Renal cortex interstitium (tissue), 11 donors: ENCODE data around the gene NUDT14. TPM values are rescaled to one million over a fixed set of nuclear protein-coding genes. Genes with fewer than 3 reads are reported as not detected.

Source experiments
- DNase-seq, 11 donors: peaks; one replicate each; pipeline ENCODE4 v3.0.0-alpha.2; 2013; ENCODE audit warnings: low read depth in 9 of 11, low spot score in 4 of 11; ENCODE audit errors: extremely low read depth in 1 of 11
- polyA plus RNA-seq, 3 donors: library from polyadenylated mRNA; unstranded; fragments of 120-200 nt; gene quantifications; one replicate each; pipeline ENCODE4 v1.2.1, GENCODE V29; 2013; ENCODE audit not compliant: insufficient read length in 3 of 3

Gene NUDT14
- polyA plus RNA-seq, 3 donors, result 21.5 to 39.6 (median 36.2) TPM

GRCh38 chr14:105144026-105144665, 37.0 kb downstream of the NUDT14 start:
- DNase-seq, result no peak

- no peak for DNase-seq
Measured at GRCh38 chr14:105143451-105144025, 37.6 kb downstream of the NUDT14 start.

- no peak for DNase-seq
Measured at GRCh38 chr14:105142651-105143450, 38.3 kb downstream of the NUDT14 start.

GRCh38 chr14:105141486-105142281, 39.4 kb downstream of the NUDT14 start:
- no peak for DNase-seq

- no peak for DNase-seq
Measured at GRCh38 chr14:105141026-105141425, 40.1 kb downstream of the NUDT14 start.

- no peak for DNase-seq
Measured at GRCh38 chr14:105140581-105140980, 40.5 kb downstream of the NUDT14 start.

GRCh38 chr14:105139831-105140239, 41.3 kb downstream of the NUDT14 start:
- no peak for DNase-seq

GRCh38 chr14:105139212-105139825, 41.8 kb downstream of the NUDT14 start:
- no peak for DNase-seq

GRCh38 chr14:105138551-105139111, 42.5 kb downstream of the NUDT14 start:
- DNase-seq, result no peak

- DNase-seq, result no peak
Measured at GRCh38 chr14:105138021-105138541, 43.0 kb downstream of the NUDT14 start.

GRCh38 chr14:105137481-105138020, 43.6 kb downstream of the NUDT14 start:
- no peak for DNase-seq

- DNase-seq, result no peak
Measured at GRCh38 chr14:105136401-105137322, 44.5 kb downstream of the NUDT14 start.

- DNase-seq, result no peak
Measured at GRCh38 chr14:105135700-105136395, 45.3 kb downstream of the NUDT14 start.

GRCh38 chr14:105132921-105133654, 48.0 kb downstream of the NUDT14 start:
- no peak for DNase-seq

GRCh38 chr14:105131241-105131640, 49.9 kb downstream of the NUDT14 start:
- no peak for DNase-seq

- no peak for DNase-seq
Measured at GRCh38 chr14:105128059-105128458, 53.1 kb downstream of the NUDT14 start.
